Umbilical cord (tissue), 2 donors: Measurements from ENCODE around the gene AMHR2. TPM values are rescaled to one million over a fixed set of nuclear protein-coding genes. Genes with fewer than 3 reads are reported as not detected.
A peak's percentile ranks its signal among the peaks of the same experiment; 100 is the strongest.
"Not testable (repeated sequence)": the region's sequence is repeated elsewhere in the genome, so short reads cannot be mapped to it uniquely, and the experiment has no call there.

ENCODE experiments used
- DNase-seq: peaks from one replicate; pipeline ENCODE4 v3.0.0-alpha.2; 2015; ENCODE audit warnings: low spot score
- total RNA-seq: library from RNA; depleted of rRNA; stranded (reverse); fragments of >200 nt; gene quantifications from one replicate; pipeline ENCODE4 v1.2.3, GENCODE V29; 2014; ENCODE audit warnings: low replicate concordance; ENCODE audit not compliant: insufficient read depth

Gene AMHR2
- total RNA-seq = not detected

GRCh38 chr12:53423597-53423996 is at the start of gene AMHR2:
Gene AMHR2, plus strand, starts transcription at chr12:53423855. Its CDS starts 80 bp downstream, at chr12:53423935.
- no peak for DNase-seq

GRCh38 chr12:53374277-53374676 is 49.4 kb upstream of the AMHR2 start:
- not testable (repeated sequence) for DNase-seq

- DNase-seq = no peak
These were observed 46.9 kb upstream of the AMHR2 start for GRCh38 chr12:53376747-53377146.

GRCh38 chr12:53378222-53378621 is 45.4 kb upstream of the AMHR2 start:
- DNase-seq = no peak

GRCh38 chr12:53378724-53379388 is 44.8 kb upstream of the AMHR2 start:
- DNase-seq = no peak

- peak; percentile 100 for DNase-seq
These were observed 44.1 kb upstream of the AMHR2 start for GRCh38 chr12:53379389-53380103.

- DNase-seq = peak; percentile 96
These were observed 43.4 kb upstream of the AMHR2 start, which contains the start of gene SP1 for GRCh38 chr12:53380104-53380793. Gene SP1, plus strand, starts transcription at chr12:53380176. Its CDS starts 116 bp downstream, at chr12:53380292.

- no peak for DNase-seq
These were observed 42.6 kb upstream of the AMHR2 start for GRCh38 chr12:53380794-53381730.

GRCh38 chr12:53381731-53382630 is 41.7 kb upstream of the AMHR2 start:
- peak; percentile 28 for DNase-seq

GRCh38 chr12:53383258-53383657 is 40.4 kb upstream of the AMHR2 start:
- DNase-seq = no peak

- DNase-seq = not testable (repeated sequence)
These were observed 37.3 kb upstream of the AMHR2 start for GRCh38 chr12:53386381-53386780.

GRCh38 chr12:53388932-53389331 is 34.7 kb upstream of the AMHR2 start:
- DNase-seq = no peak

GRCh38 chr12:53389702-53390101 is 34.0 kb upstream of the AMHR2 start:
- peak; percentile 20 for DNase-seq

- no peak for DNase-seq
These were observed 31.9 kb upstream of the AMHR2 start for GRCh38 chr12:53391724-53392123.

- DNase-seq = no peak
These were observed 23.8 kb upstream of the AMHR2 start for GRCh38 chr12:53399896-53400295.

- DNase-seq = not testable (repeated sequence)
These were observed 21.3 kb upstream of the AMHR2 start for GRCh38 chr12:53402351-53402750.

- no peak for DNase-seq
These were observed 20.8 kb upstream of the AMHR2 start for GRCh38 chr12:53402871-53403270.

GRCh38 chr12:53410951-53411350 is 12.7 kb upstream of the AMHR2 start:
- DNase-seq = no peak

GRCh38 chr12:53413485-53414204 is 10.0 kb upstream of the AMHR2 start:
- no peak for DNase-seq
